ENCODE results near the gene MFAP3. TPM values are rescaled to one million over a fixed set of nuclear protein-coding genes. Genes with fewer than 3 reads are reported as not detected.
"Not testable (repeated sequence)": the region's sequence is repeated elsewhere in the genome, so short reads cannot be mapped to it uniquely, and the experiment has no call there.

Gene MFAP3
- total RNA-seq, 1 donor from 2014 or later: 58.4 TPM

GRCh38 chr5:154059583-154059982 lies 20.8 kb downstream of the MFAP3 start:
- Histone ChIP-seq H3K4me3 (no peak overlapping the region), H3K27ac (no peak overlapping the region), H3K36me3 (peaks cover 1 to 3% of the 10 kb centered on the region in 2 donors), H3K9me3 (no peaks in the 10 kb centered on the region), H3K4me1 (peaks cover 0 to 2% of the 10 kb centered on the region in 2 donors), H3K27me3 (no peaks in the 10 kb centered on the region)
- intact Hi-C loops (cut with DNase I): no loop called here
- no peak for TF ChIP-seq CTCF (IDR thresholded peaks at IDR 0.05)
- DNase-seq (ENCODE audit: low spot score in 2 of 2): no peak

- intact Hi-C loops (cut with DNase I): no loop called here
- no peak for DNase-seq (ENCODE audit: low spot score in 2 of 2)
- Histone ChIP-seq H3K36me3 (peaks cover 0 to 3% of the 10 kb centered on the region in 2 donors), H3K27ac (no peak overlapping the region), H3K27me3 (no peaks in the 10 kb centered on the region), H3K4me1 (peaks cover 0 to 2% of the 10 kb centered on the region in 2 donors), H3K4me3 (no peak overlapping the region), H3K9me3 (no peaks in the 10 kb centered on the region)
- no peak for TF ChIP-seq CTCF (IDR thresholded peaks at IDR 0.05)
Measured at GRCh38 chr5:154060606-154061005, 21.8 kb downstream of the MFAP3 start.

GRCh38 chr5:154063372-154063771 lies 24.6 kb downstream of the MFAP3 start:
- intact Hi-C loops (cut with DNase I): no loop called here
- H3K27me3 ChIP-seq: no peaks in the 10 kb centered on the region
- no peak overlapping the region for H3K4me3 ChIP-seq
- no peaks in the 10 kb centered on the region for H3K36me3 ChIP-seq
- no peak overlapping the region for H3K27ac ChIP-seq
- no peaks in the 10 kb centered on the region for H3K9me3 ChIP-seq
- no peaks in the 10 kb centered on the region for H3K4me1 ChIP-seq
- DNase-seq (ENCODE audit: low spot score in 2 of 2): no peak
- no peak for TF ChIP-seq CTCF (IDR thresholded peaks at IDR 0.05)

- Histone ChIP-seq H3K9me3 (no peaks in the 10 kb centered on the region), H3K27ac (no peak overlapping the region), H3K4me3 (no peak overlapping the region), H3K36me3 (no peaks in the 10 kb centered on the region), H3K4me1 (no peaks in the 10 kb centered on the region), H3K27me3 (no peaks in the 10 kb centered on the region)
- TF ChIP-seq CTCF (IDR thresholded peaks at IDR 0.05): no peak
- DNase-seq (ENCODE audit: low spot score in 2 of 2): no peak
- intact Hi-C loops (cut with DNase I): no loop called here
Measured at GRCh38 chr5:154065971-154066370, 27.2 kb downstream of the MFAP3 start.

- H3K27me3 ChIP-seq; H3K4me1 ChIP-seq; H3K27ac ChIP-seq; DNase-seq (ENCODE audit: low spot score in 2 of 2); H3K36me3 ChIP-seq; H3K4me3 ChIP-seq; H3K9me3 ChIP-seq: not testable (repeated sequence)
- intact Hi-C loops (cut with DNase I): loop anchor here (10.0 kb wide), 1 partner anchor 565 kb away; no protein-coding TSS in a partner anchor
Measured at GRCh38 chr5:154069854-154070253, 31.1 kb downstream of the MFAP3 start.

- Histone ChIP-seq H3K27ac (peak overlapping the region in 1 of 2 donors; percentile 5), H3K36me3 (no peaks in the 10 kb centered on the region), H3K4me3 (peak overlapping the region in 1 of 2 donors; percentile 38), H3K9me3 (no peaks in the 10 kb centered on the region), H3K27me3 (no peaks in the 10 kb centered on the region), H3K4me1 (no peaks in the 10 kb centered on the region)
- TF ChIP-seq CTCF (IDR thresholded peaks at IDR 0.05): no peak
- intact Hi-C loops (cut with DNase I): loop anchor here (1.0 to 10.0 kb wide), 3 partner anchors 108 to 563 kb away; no protein-coding TSS in a partner anchor
- DNase-seq (ENCODE audit: low spot score in 2 of 2): no peak
Measured at GRCh38 chr5:154071799-154072413, 33.1 kb downstream of the MFAP3 start.

Measured in ascending aorta (tissue), 2 donors.